Endothelial cell of umbilical vein (primary cell): ENCODE results near the gene ACER2.

Experiments
- CTCF ChIP-seq, 2 donors: IDR thresholded peaks; 1 replicate in 1 of 2; 2 replicates in 1 of 2; pipeline ENCODE4 v1.5.1; 2011; ENCODE audit warnings: low read length in 2 of 2, mild to moderate bottlenecking in 2 of 2, moderate library complexity in 2 of 2, control low read depth in 1 of 2, inconsistent platforms in 1 of 2, low read depth in 1 of 2; ENCODE audit not compliant: insufficient read depth in 1 of 2; ENCODE audit errors: extremely low read depth in 1 of 2
- EZH2 ChIP-seq: IDR thresholded peaks from 2 replicates; pipeline ENCODE4 v1.6.1; 2012; ENCODE audit warnings: borderline replicate concordance, low read depth, mild to moderate bottlenecking, moderate library complexity, low read length, inconsistent platforms; ENCODE audit not compliant: severe bottlenecking
- GATA2 ChIP-seq: IDR thresholded peaks from 2 replicates; pipeline ENCODE4 v1.7.0; 2011; ENCODE audit warnings: low read depth, mild to moderate bottlenecking, moderate library complexity, mixed read lengths, low read length; ENCODE audit not compliant: insufficient read length, insufficient read depth
- JUN ChIP-seq: IDR thresholded peaks from 2 replicates; pipeline ENCODE4 v1.6.1; 2011; ENCODE audit warnings: borderline replicate concordance, low read depth; ENCODE audit not compliant: insufficient read length, insufficient read depth
- MYC ChIP-seq: IDR thresholded peaks from one replicate; pipeline ENCODE4 v1.6.1; 2011; ENCODE audit warnings: mild to moderate bottlenecking, low read depth, low read length
- POLR2A ChIP-seq: IDR thresholded peaks from 2 replicates; pipeline ENCODE4 v1.6.1; 2012; ENCODE audit warnings: low read depth, mild to moderate bottlenecking, control low read depth, low read length
- POLR2AphosphoS5 ChIP-seq: IDR thresholded peaks from 2 replicates; pipeline ENCODE4 v1.6.1; 2012; ENCODE audit warnings: low read depth, mild to moderate bottlenecking, control low read depth, low read length, moderate library complexity; ENCODE audit not compliant: insufficient read depth

- TF ChIP-seq POLR2A (no peak), CTCF (IDR thresholded peaks at IDR 0.05; ENCODE audit: extremely low read depth in 1 of 2, insufficient read depth in 1 of 2, low read depth in 1 of 2, low read length in 2 of 2) (no peak), MYC (no peak), POLR2AphosphoS5 (no peak), JUN (no peak), EZH2 (no peak), GATA2 (no peak)
These were observed 60.5 kb downstream of the ACER2 start for GRCh38 chr9:19469271-19469670.
